Keratinocyte (primary cell): ENCODE results near the gene COL21A1. TPM values are rescaled to one million over a fixed set of nuclear protein-coding genes. Genes with fewer than 3 reads are reported as not detected.

Source experiments
- DNase-seq: peaks from one replicate; pipeline ENCODE4 v3.0.0-alpha.2; 2011; ENCODE audit warnings: low read depth, missing footprints, low spot score
- FAIRE-seq: peaks from 2 replicates; lab custom pipeline; 2011; peaks lifted over from hg19 to GRCh38; lab: Jason Lieb, UNC
- H2AFZ ChIP-seq: 2 replicates; pipeline ENCODE4 v1.6.0; 2012; ENCODE audit warnings: low read length, control low read depth, inconsistent platforms; ENCODE audit not compliant: control insufficient read depth
- H3K27ac ChIP-seq: 2 replicates; pipeline ENCODE4 v1.5.1; 2011; ENCODE audit warnings: low read length; ENCODE audit not compliant: control insufficient read depth, insufficient read depth
- H3K27me3 ChIP-seq: 3 replicates; pipeline ENCODE4 v1.6.0; 2011; ENCODE audit warnings: low read length; ENCODE audit not compliant: control insufficient read depth, insufficient read depth; ENCODE audit errors: extremely low read depth
- H3K36me3 ChIP-seq, 2 experiments: 2 replicates in 1 of 2; 3 replicates in 1 of 2; pipeline ENCODE4 v1.5.1; 2011; ENCODE audit warnings: low read length in 2 of 2, mild to moderate bottlenecking in 1 of 2; ENCODE audit not compliant: control insufficient read depth in 2 of 2, insufficient read depth in 2 of 2; ENCODE audit errors: extremely low read depth in 1 of 2
- H3K4me1 ChIP-seq: 3 replicates; pipeline ENCODE4 v1.5.1; 2011; ENCODE audit warnings: low read length; ENCODE audit not compliant: control insufficient read depth, insufficient read depth; ENCODE audit errors: extremely low read depth
- H3K4me2 ChIP-seq: 3 replicates; pipeline ENCODE4 v1.6.0; 2011; ENCODE audit warnings: low read depth, low read length; ENCODE audit not compliant: control insufficient read depth, insufficient read depth; ENCODE audit errors: extremely low read depth
- H3K4me3 ChIP-seq, 3 experiments: fragments of 200-600 bp in 1 of 3; sonication (generic) in 1 of 3; 2 replicates in 2 of 3; 3 replicates in 1 of 3; pipeline ENCODE4 v1.5.1; 2011 to 2016; ENCODE audit warnings: low read length in 3 of 3, mild to moderate bottlenecking in 3 of 3, control low read depth in 2 of 3, inconsistent platforms in 1 of 3, low read depth in 1 of 3, mixed read lengths in 1 of 3, mixed run types in 1 of 3, moderate library complexity in 1 of 3; ENCODE audit not compliant: control insufficient read depth in 2 of 3, insufficient read depth in 2 of 3; ENCODE audit errors: extremely low read depth in 1 of 3
- H3K79me2 ChIP-seq: 2 replicates; pipeline ENCODE4 v1.6.0; 2012; ENCODE audit warnings: low read length; ENCODE audit not compliant: control insufficient read depth, insufficient read depth
- H3K9ac ChIP-seq: 3 replicates; pipeline ENCODE4 v1.6.0; 2011; ENCODE audit warnings: low read length; ENCODE audit not compliant: control insufficient read depth, insufficient read depth; ENCODE audit errors: extremely low read depth
- H3K9me1 ChIP-seq: 3 replicates; pipeline ENCODE4 v1.6.0; 2011; ENCODE audit warnings: low read length; ENCODE audit not compliant: control insufficient read depth, insufficient read depth; ENCODE audit errors: extremely low read depth
- H3K9me3 ChIP-seq: 2 replicates; pipeline ENCODE4 v1.5.1; 2012; ENCODE audit warnings: low read depth, low read length; ENCODE audit not compliant: control insufficient read depth
- H4K20me1 ChIP-seq: 3 replicates; pipeline ENCODE4 v1.6.0; 2011; ENCODE audit warnings: low read length; ENCODE audit not compliant: control insufficient read depth, insufficient read depth; ENCODE audit errors: extremely low read depth
- CTCF ChIP-seq, 3 experiments: IDR thresholded peaks in 1 of 3; conservative IDR thresholded peaks in 1 of 3; optimal IDR thresholded peaks in 1 of 3; 2 replicates in 2 of 3; 3 replicates in 1 of 3; pipeline versions ENCODE3 to v1.5.1; 2011; ENCODE audit warnings: low read length in 3 of 3, mild to moderate bottlenecking in 3 of 3, moderate library complexity in 2 of 3, control low read depth in 1 of 3, inconsistent platforms in 1 of 3; ENCODE audit not compliant: insufficient read depth in 2 of 3; ENCODE audit errors: extremely low read depth in 1 of 3
- EZH2 ChIP-seq: IDR thresholded peaks from one replicate; pipeline ENCODE4 v1.6.1; 2012; ENCODE audit warnings: inconsistent platforms, mild to moderate bottlenecking, low read length, moderate library complexity
- dilution Hi-C: fragments of 300-500 bp; cut with MboI; formaldehyde crosslinking; loops from one replicate; pipeline ENCODE4 v1.7.0; 2020; ENCODE audit warnings: low sequenced_read_pairs; ENCODE audit not compliant: extremely low pct_ligation_motif_present
- polyA plus RNA-seq, 5 experiments: library from polyadenylated mRNA; depleted of rRNA in 3 of 5; stranded (reverse) in 3 of 5; stranded (forward) in 1 of 5; unstranded in 1 of 5; fragments of >200 nt; gene quantifications; 1 replicate in 1 of 5; 2 replicates in 3 of 5; 3 replicates in 1 of 5; pipeline versions ENCODE4 v1.2.1 to v1.2.3, GENCODE V29; 2011 to 2012; ENCODE audit warnings: missing spikeins in 2 of 5, low read depth in 1 of 5, low replicate concordance in 1 of 5

COL21A1 gene
- polyA plus RNA-seq, 1 donor (not counting 4 experiments of a cell fraction or from before 2014, with no cell fraction given): 0.16 TPM

- no peaks in the 10 kb centered on the region for H3K79me2 ChIP-seq
- peaks cover 5% of the 10 kb centered on the region for H3K4me1 ChIP-seq
- TF ChIP-seq EZH2 (no peak), CTCF (optimal IDR thresholded peaks at IDR 0.05 in 1 of 3, IDR thresholded peaks at IDR 0.05 in 1 of 3, conservative IDR thresholded peaks at IDR 0.05 in 1 of 3; ENCODE audit: extremely low read depth in 1 of 3, insufficient read depth in 2 of 3, low read length in 3 of 3) (no peak)
- dilution Hi-C loops: no loop called here
- H4K20me1 ChIP-seq: no peaks in the 10 kb centered on the region
- DNase-seq (no peak), FAIRE-seq (no peak)
- H3K9me1 ChIP-seq: no peaks in the 10 kb centered on the region
- no peak overlapping the region for H3K4me3 ChIP-seq
- H3K27ac ChIP-seq: no peak overlapping the region
- no peaks in the 10 kb centered on the region for H3K36me3 ChIP-seq
- no peaks in the 10 kb centered on the region for H3K27me3 ChIP-seq
- H3K9me3 ChIP-seq: no peaks in the 10 kb centered on the region
- no peak overlapping the region for H3K9ac ChIP-seq
- no peak overlapping the region for H2AFZ ChIP-seq
- H3K4me2 ChIP-seq: no peak overlapping the region
Observed at GRCh38 chr6:56040223-56040622, 207.2 kb downstream of the COL21A1 start.

GRCh38 chr6:56038764-56039163 lies 208.6 kb downstream of the COL21A1 start:
- FAIRE-seq (no peak), DNase-seq (no peak)
- Histone ChIP-seq H3K9me3 (no peaks in the 10 kb centered on the region), H3K4me1 (peaks cover 5% of the 10 kb centered on the region), H3K4me3 (no peak overlapping the region), H3K79me2 (no peaks in the 10 kb centered on the region), H3K36me3 (no peaks in the 10 kb centered on the region), H4K20me1 (no peaks in the 10 kb centered on the region), H3K27me3 (no peaks in the 10 kb centered on the region), H2AFZ (no peak overlapping the region), H3K9me1 (no peaks in the 10 kb centered on the region), H3K27ac (no peak overlapping the region), H3K4me2 (no peak overlapping the region), H3K9ac (no peak overlapping the region)
- no peak for TF ChIP-seq EZH2
- TF ChIP-seq CTCF (optimal IDR thresholded peaks at IDR 0.05 in 1 of 3, IDR thresholded peaks at IDR 0.05 in 1 of 3, conservative IDR thresholded peaks at IDR 0.05 in 1 of 3; ENCODE audit: extremely low read depth in 1 of 3, insufficient read depth in 2 of 3, low read length in 3 of 3): no peak
- dilution Hi-C loops: no loop called here
